BLaER1 treated with 17β-estradiol and CSF1 and Interleukin-3, amounts not matched to agents 10 nM and 100 nM (cell line): ENCODE data around the gene LEAP2.
A peak's percentile ranks its signal among the peaks of the same experiment; 100 is the strongest.

Experiments
- H3K27ac ChIP-seq, 11 experiments: shearing (Covaris generic); formaldehyde crosslinking; 2 replicates each; pipeline ENCODE4 v1.8.1; 2022
- H3K27me3 ChIP-seq, 11 experiments: shearing (Covaris generic); formaldehyde crosslinking; 2 replicates each; pipeline ENCODE4 v1.8.1; 2022
- H3K36me3 ChIP-seq, 11 experiments: shearing (Covaris generic); formaldehyde crosslinking; 2 replicates each; pipeline ENCODE4 v1.8.1; 2022
- H3K4me1 ChIP-seq, 10 experiments: shearing (Covaris generic); formaldehyde crosslinking; 2 replicates each; pipeline ENCODE4 v1.8.1; 2022
- H3K4me2 ChIP-seq, 11 experiments: shearing (Covaris generic); formaldehyde crosslinking; 2 replicates each; pipeline ENCODE4 v1.8.1; 2022
- H3K4me3 ChIP-seq, 10 experiments: shearing (Covaris generic); formaldehyde crosslinking; 2 replicates each; pipeline ENCODE4 v1.8.1; 2022
- H3K9ac ChIP-seq, 11 experiments: shearing (Covaris generic); formaldehyde crosslinking; 2 replicates each; pipeline ENCODE4 v1.8.1; 2022
- H3K9me3 ChIP-seq, 11 experiments: shearing (Covaris generic); formaldehyde crosslinking; replicated peaks in 1 of 11; 2 replicates each; pipeline ENCODE4 v1.8.1; 2022
- H4K20me1 ChIP-seq, 11 experiments: shearing (Covaris generic); formaldehyde crosslinking; 2 replicates each; pipeline ENCODE4 v1.8.1; 2022
- Cebpa-rat ChIP-seq, 11 experiments: shearing (Covaris generic); IDR thresholded peaks; 2 replicates each; pipeline ENCODE4 v1.8.1; 2022

LEAP2 gene

DNA sequence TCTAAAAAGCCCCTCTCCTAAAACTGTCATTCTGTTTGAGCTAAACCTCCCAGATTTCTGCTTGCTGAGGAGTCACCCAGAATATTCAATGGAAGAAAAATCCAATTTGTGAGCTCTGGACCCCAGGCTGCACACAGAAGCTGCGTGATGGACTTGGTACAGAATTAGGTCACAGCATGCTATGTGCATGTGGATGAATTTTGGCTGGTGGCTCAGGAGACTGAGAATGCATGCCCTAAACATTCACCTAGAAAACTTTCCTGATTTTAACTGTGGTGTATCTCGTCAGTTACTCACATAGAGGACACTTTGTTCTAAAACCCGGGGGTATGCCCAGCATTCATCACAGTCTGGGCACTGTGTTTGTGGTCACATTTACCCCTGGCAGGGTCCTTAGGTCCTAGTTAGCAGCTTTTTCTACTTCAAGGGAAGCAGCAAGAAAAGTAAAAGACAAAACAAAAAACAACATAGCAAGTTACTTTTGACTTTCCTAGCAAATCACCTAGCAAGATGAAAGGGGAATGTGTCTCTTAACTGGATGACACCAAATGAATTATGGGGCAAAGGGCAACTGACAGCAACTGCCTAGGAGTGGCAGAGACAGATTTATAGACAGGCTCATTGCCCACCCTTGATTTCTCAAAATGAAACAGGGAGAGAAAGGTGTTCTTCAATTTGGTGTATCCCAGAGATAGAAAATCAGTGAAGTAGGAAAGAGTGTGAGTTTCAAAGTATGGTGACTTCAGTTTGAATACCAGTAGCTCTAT, 34.8 kb upstream of the LEAP2 start:
- peak overlapping the region in 6 of 11 experiments; percentile 44 to 71 (median 67); a peak in 9 of 22 replicates for H3K9ac ChIP-seq
- peaks cover 25 to 78% (median 65%) of the 10 kb centered on the region in 10 experiments for H3K4me1 ChIP-seq
- peak overlapping the region in 10 of 11 experiments; percentile 62 to 90 (median 78); a peak in 18 of 22 replicates for H3K4me2 ChIP-seq
- H3K36me3 ChIP-seq = no peaks in the 10 kb centered on the region
- H4K20me1 ChIP-seq = no peaks in the 10 kb centered on the region
- TF ChIP-seq Cebpa-rat (IDR thresholded peaks at IDR 0.05) = no peak
- no peaks in the 10 kb centered on the region for H3K27me3 ChIP-seq
- H3K4me3 ChIP-seq = no peak overlapping the region
- 0 out of 22 replicates have a peak, but pooled peaks cover 0 to 5% (median 0%) of the 10 kb centered on the region in 11 experiments for H3K9me3 ChIP-seq
- peak overlapping the region; percentile 65 to 89 (median 79); a peak in 20 of 22 replicates for H3K27ac ChIP-seq

DNA sequence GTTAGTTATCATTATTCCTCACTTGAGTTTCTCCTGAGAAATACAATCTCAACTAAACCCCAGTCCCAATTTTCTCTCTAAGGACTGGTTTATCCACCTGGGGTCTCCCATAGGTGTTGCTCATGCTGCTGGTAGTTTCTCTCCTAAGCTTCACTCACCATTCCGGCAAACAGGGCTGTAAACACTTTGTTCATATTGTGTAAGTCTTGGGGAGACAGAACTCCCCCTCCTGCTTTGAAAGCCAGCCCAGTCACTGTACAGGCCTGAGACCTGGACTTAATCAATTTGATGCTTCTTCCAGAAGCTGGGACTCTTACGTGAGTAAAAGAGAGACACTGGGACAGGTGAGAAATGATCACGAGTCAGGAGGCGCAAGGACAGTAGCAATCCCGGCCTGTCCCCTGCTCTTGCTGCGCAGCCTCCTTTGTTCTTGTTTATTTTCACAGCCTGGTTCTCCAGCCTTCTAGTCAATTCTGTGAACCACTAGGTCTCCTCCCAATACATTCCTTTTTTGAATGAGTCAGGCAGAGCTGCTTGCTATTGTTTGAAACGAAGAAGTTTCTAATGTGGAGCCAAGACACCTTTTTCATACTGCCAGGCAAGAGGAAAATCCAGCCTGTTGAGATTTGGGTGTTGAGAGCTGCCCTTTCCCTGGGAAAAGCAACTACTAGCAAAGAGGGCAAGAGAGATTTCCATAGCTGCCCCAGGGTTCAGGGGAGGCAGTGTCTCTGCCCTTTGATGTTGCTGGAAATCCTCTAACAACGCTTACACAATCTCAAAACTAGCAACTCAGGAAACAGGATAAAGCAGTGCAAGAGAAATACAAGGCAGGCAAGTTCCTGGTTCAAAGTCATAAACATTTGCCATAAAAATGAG, 33.8 kb upstream of the LEAP2 start:
- H3K27me3 ChIP-seq = no peaks in the 10 kb centered on the region
- peak overlapping the region in 8 of 11 experiments; percentile 20 to 71 (median 60); a peak in 14 of 22 replicates for H3K9ac ChIP-seq
- H3K4me1 ChIP-seq = peaks cover 25 to 78% (median 65%) of the 10 kb centered on the region in 10 experiments
- peak in 10 of 11 experiments; percentile 14 to 83 (median 56); a peak in 11 of 22 replicates for TF ChIP-seq Cebpa-rat (IDR thresholded peaks at IDR 0.05)
- no peaks in the 10 kb centered on the region for H3K36me3 ChIP-seq
- no peak overlapping the region for H3K4me3 ChIP-seq
- peak overlapping the region; percentile 12 to 90 (median 77); a peak in 20 of 22 replicates for H3K4me2 ChIP-seq
- 0 out of 22 replicates have a peak, but pooled peaks cover 0 to 5% (median 0%) of the 10 kb centered on the region in 11 experiments for H3K9me3 ChIP-seq
- no peaks in the 10 kb centered on the region for H4K20me1 ChIP-seq
- H3K27ac ChIP-seq = peak overlapping the region in 10 of 11 experiments; percentile 47 to 89 (median 80); a peak in 20 of 22 replicates

DNA sequence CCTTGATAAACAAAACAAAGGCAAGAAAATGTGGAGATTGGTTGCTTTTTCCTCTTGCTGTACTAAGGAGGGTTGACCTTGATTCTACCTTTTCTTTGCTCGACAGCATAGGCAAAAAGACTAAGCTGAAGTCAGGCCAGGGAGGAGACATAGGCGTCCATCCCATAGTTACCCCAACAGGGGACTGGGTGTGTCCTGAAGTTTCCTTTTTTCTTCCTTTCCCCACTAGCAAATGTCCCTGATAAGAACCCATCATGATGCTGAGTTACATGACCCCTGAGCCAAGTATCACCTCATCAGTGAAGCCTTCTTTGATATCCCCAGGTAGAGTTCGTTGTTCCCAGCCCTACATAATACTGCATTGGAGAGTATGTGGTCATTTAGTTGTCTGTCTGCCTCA, 33.2 kb upstream of the LEAP2 start:
- no peaks in the 10 kb centered on the region for H3K36me3 ChIP-seq
- peaks cover 25 to 75% (median 65%) of the 10 kb centered on the region in 10 experiments for H3K4me1 ChIP-seq
- no peaks in the 10 kb centered on the region for H3K27me3 ChIP-seq
- H3K27ac ChIP-seq = peak overlapping the region; percentile 27 to 89 (median 79); a peak in 20 of 22 replicates
- no peaks in the 10 kb centered on the region for H4K20me1 ChIP-seq
- 0 out of 22 replicates have a peak, but pooled peaks cover 0 to 5% (median 0%) of the 10 kb centered on the region in 11 experiments for H3K9me3 ChIP-seq
- no peak; a peak in 1 of 22 replicates for TF ChIP-seq Cebpa-rat (IDR thresholded peaks at IDR 0.05)
- H3K4me3 ChIP-seq = no peak overlapping the region
- H3K9ac ChIP-seq = peak overlapping the region in 8 of 11 experiments; percentile 20 to 71 (median 60); a peak in 13 of 22 replicates
- peak overlapping the region; percentile 12 to 90 (median 77); a peak in 20 of 22 replicates for H3K4me2 ChIP-seq

DNA sequence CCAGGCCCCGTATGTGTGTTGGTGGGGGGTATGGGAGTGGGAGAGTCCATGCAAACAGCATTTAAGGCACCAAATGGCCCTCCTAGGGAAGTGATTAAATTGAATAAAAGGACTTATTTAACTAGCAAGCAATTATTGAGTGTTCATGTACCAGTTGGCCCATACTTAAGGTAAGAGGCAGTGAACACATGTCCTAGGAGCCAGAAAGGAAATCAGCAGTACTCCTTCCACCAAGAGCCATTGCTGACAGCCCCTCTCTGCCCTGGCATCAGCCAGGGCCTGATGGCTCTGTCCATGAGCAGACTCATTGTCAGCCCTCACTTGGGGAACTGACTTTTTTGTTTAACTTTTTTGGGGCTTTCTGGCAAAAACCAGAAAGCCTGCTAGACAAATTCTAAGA, 32.6 kb upstream of the LEAP2 start:
- no peaks in the 10 kb centered on the region for H3K36me3 ChIP-seq
- peak overlapping the region in 10 of 11 experiments; percentile 29 to 90 (median 78); a peak in 20 of 22 replicates for H3K4me2 ChIP-seq
- no peaks in the 10 kb centered on the region for H3K27me3 ChIP-seq
- no peak for TF ChIP-seq Cebpa-rat (IDR thresholded peaks at IDR 0.05)
- no peaks in the 10 kb centered on the region for H4K20me1 ChIP-seq
- H3K4me1 ChIP-seq = peaks cover 24 to 70% (median 62%) of the 10 kb centered on the region in 10 experiments
- 0 out of 22 replicates have a peak, but pooled peaks cover 0 to 2% (median 0%) of the 10 kb centered on the region in 11 experiments for H3K9me3 ChIP-seq
- H3K9ac ChIP-seq = peak overlapping the region in 8 of 11 experiments; percentile 16 to 71 (median 60); a peak in 12 of 22 replicates
- H3K27ac ChIP-seq = peak overlapping the region; percentile 27 to 89 (median 79); a peak in 21 of 22 replicates
- H3K4me3 ChIP-seq = no peak overlapping the region

DNA sequence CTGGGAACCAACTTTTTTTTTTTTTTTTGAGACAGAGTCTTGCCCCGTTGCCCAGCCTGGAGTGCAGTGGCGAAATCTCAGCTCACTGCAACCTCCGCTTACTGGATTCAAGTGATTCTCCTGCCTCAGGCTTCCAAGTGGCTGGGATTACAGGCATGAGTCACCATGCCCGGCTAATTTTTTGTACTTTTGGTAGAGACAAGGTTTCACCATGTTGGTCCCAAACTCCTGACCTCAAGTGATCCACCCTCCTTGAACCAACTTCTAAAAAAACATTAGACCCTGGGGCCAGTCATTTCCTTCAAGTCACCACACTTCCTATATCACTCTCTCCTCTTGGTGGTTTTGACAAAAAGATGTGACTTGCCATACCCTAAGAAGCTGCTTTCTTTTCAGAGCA, 32.2 kb upstream of the LEAP2 start:
- no peaks in the 10 kb centered on the region for H3K27me3 ChIP-seq
- peaks cover 20 to 65% (median 58%) of the 10 kb centered on the region in 10 experiments for H3K4me1 ChIP-seq
- H4K20me1 ChIP-seq = no peaks in the 10 kb centered on the region
- peak overlapping the region in 10 of 11 experiments; percentile 47 to 89 (median 80); a peak in 19 of 22 replicates for H3K27ac ChIP-seq
- H3K36me3 ChIP-seq = no peaks in the 10 kb centered on the region
- H3K9ac ChIP-seq = peak overlapping the region in 7 of 11 experiments; percentile 16 to 71 (median 62); a peak in 11 of 22 replicates
- peak in 4 of 11 experiments; percentile 10 to 78 (median 51); a peak in 4 of 22 replicates for TF ChIP-seq Cebpa-rat (IDR thresholded peaks at IDR 0.05)
- H3K9me3 ChIP-seq = no peaks in the 10 kb centered on the region
- peak overlapping the region; percentile 11 to 90 (median 77); a peak in 21 of 22 replicates for H3K4me2 ChIP-seq
- no peak overlapping the region; a peak in 1 of 20 replicates for H3K4me3 ChIP-seq

DNA sequence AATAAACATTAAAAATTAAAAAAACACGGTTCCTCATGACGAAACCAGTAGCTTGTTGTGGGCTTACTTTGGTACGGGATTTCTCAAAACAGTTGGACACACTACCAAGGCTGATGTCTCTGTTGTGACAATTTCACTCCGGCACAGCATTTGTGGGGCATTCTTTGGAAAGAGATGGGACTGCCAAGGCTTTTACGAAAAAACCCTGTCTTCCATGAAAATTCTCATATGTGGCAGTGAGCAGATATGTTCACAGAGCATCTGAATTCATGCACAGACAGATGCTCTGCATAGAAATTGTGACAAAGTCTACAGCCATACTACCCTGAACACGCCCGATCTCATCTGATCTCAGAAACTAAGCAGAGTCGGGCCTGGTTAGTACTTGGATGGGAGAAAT, 25.2 kb upstream of the LEAP2 start:
- H3K4me1 ChIP-seq = peaks cover 0 to 1% (median 0%) of the 10 kb centered on the region in 10 experiments; a peak in 1 of 20 replicates
- no peak for TF ChIP-seq Cebpa-rat (IDR thresholded peaks at IDR 0.05)
- no peak overlapping the region for H3K9ac ChIP-seq
- H3K36me3 ChIP-seq = no peaks in the 10 kb centered on the region
- H3K4me3 ChIP-seq = no peak overlapping the region
- no peak overlapping the region for H3K4me2 ChIP-seq
- no peak overlapping the region for H3K27ac ChIP-seq
- H4K20me1 ChIP-seq = no peaks in the 10 kb centered on the region
- H3K27me3 ChIP-seq = no peaks in the 10 kb centered on the region
- H3K9me3 ChIP-seq = no peaks in the 10 kb centered on the region

DNA sequence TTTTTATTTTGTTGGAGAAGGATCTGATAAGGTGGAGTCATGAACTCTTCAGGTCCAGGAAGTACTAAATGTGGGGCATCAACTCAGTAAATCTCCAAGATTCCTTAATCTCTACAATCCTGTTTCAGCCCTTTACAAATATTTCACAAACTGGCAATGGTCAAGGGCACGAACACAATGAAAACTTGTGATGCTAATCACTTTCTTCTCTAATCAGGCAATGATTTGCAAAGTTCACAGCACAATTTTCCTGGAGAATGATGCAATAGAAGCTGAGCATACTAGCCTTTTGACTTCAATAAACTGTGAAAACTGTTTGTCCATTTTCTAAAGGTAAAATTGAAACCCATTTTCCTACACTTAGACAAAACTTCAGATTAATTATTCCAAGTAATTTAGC, 24.1 kb upstream of the LEAP2 start:
- no peaks in the 10 kb centered on the region for H3K9me3 ChIP-seq
- no peaks in the 10 kb centered on the region for H3K27me3 ChIP-seq
- no peak for TF ChIP-seq Cebpa-rat (IDR thresholded peaks at IDR 0.05)
- no peaks in the 10 kb centered on the region for H3K36me3 ChIP-seq
- H3K4me3 ChIP-seq = no peak overlapping the region
- no peak overlapping the region for H3K27ac ChIP-seq
- H4K20me1 ChIP-seq = no peaks in the 10 kb centered on the region
- no peak overlapping the region for H3K9ac ChIP-seq
- H3K4me2 ChIP-seq = no peak overlapping the region
- H3K4me1 ChIP-seq = peaks cover 4 to 10% (median 7%) of the 10 kb centered on the region in 10 experiments; a peak in 13 of 20 replicates

DNA sequence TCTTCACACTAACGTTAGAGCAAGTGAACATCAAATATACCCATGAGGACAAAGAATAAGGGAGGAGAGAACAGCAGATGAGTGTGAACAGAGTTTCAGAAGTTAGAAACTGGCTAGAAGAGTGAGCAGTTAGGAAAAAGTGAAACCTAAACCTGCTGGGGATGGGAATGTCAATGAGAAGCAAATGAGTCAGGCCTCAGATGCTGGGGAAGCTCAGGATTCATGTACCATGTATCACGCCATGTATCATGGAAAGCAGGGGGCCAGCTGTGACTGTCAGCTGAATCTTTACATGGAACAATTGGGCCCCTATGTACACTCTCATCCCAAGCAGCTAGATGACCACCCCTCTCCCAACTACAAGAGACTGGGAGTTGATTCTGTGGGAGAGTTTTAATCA, 23.4 kb upstream of the LEAP2 start:
- Histone ChIP-seq H3K9me3 (no peaks in the 10 kb centered on the region), H3K4me1 (peaks cover 4 to 11% (median 7%) of the 10 kb centered on the region in 10 experiments; a peak in 13 of 20 replicates), H3K27me3 (no peaks in the 10 kb centered on the region), H3K4me2 (no peak overlapping the region), H3K36me3 (no peaks in the 10 kb centered on the region), H3K9ac (no peak overlapping the region), H3K27ac (no peak overlapping the region), H4K20me1 (no peaks in the 10 kb centered on the region), H3K4me3 (no peak overlapping the region)
- no peak for TF ChIP-seq Cebpa-rat (IDR thresholded peaks at IDR 0.05)
